IPS-11a (cell line): ENCODE data around the gene SCYGR5.
"Not testable (repeated sequence)": the region's sequence is repeated elsewhere in the genome, so short reads cannot be mapped to it uniquely, and the experiment has no call there.

Source experiments
- H3K4me3 ChIP-seq: one replicate; pipeline ENCODE4 v1.5.1; 2013; ENCODE audit warnings: low read depth, low read length, control low read depth

Gene SCYGR5

DNA sequence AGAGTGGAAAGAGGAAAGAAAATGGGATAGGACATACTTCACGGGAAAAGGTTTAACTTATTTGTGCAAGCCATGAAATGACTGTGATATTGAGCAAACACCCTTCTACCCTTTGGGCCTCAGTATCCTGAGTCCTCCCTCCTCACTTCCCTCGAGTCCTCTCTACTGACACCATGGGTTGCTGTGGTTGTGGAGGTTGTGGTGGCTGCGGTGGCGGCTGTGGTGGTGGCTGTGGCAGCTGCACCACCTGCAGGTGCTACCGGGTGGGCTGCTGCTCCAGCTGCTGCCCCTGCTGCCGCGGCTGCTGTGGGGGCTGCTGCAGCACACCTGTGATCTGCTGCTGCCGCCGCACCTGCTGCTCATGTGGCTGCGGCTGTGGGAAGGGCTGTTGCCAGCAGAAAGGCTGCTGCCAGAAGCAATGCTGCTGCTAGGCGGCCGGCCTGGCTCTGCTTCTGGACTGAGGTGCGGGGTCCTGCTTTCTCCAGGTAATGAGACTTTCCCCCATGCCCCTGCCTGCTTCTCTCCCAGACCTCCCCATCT is at the start of gene SCYGR5:
Gene SCYGR5, plus strand, starts transcription at position 174 of the 540 bp plus-strand sequence. Its CDS starts 0 bp downstream, at position 174.
- not testable (repeated sequence) for H3K4me3 ChIP-seq

DNA sequence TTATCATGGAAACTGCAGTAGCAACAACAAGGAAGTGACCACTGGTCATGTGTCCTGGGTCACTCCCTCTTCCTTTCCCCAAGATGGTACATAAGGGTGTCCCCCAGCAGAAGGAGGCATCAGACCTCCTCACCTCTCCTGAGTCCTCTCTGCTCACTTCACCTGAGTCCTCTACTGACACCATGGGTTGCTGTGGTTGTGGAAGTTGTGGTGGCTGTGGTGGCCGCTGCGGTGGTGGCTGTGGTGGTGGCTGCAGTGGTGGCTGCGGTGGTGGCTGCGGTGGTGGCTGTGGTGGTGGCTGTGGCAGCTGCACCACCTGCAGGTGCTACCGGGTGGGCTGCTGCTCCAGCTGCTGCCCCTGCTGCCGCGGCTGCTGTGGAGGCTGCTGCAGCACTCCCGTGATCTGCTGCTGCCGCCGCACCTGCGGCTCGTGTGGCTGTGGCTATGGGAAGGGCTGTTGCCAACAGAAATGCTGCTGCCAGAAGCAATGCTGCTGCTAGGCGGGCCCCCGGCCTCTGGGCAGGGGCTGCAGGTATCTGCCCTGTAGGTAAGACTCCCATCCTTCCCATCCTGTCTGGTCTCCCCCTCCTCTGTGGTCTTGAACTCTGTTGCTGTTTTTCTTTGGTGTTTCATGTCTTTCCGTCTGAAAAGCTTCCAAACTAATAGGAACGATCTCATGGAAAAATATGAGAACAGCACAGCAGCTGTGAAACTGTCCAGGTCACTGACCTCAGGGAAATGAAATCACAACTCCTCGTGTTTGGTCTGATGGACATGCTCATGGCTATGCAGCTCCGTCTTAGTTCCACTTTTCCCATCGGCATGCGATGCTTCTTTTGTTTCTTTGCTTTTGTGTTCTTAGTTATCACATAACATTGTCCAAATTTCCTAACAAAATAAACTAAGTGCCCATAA is 49.0 kb upstream of the SCYGR5 start, which contains the start of gene SCYGR4:
Gene SCYGR4, plus strand, starts transcription at position 183 of the 915 bp plus-strand sequence. Its CDS starts 0 bp downstream, at position 183.
- H3K4me3 ChIP-seq = no peak within 1 kb of the TSS

GRCh38 chr2:227623226-227623625 is 43.4 kb upstream of the SCYGR5 start:
- no peak overlapping the region for H3K4me3 ChIP-seq

- no peak overlapping the region for H3K4me3 ChIP-seq
Observed at GRCh38 chr2:227625420-227625819, 41.2 kb upstream of the SCYGR5 start.

DNA sequence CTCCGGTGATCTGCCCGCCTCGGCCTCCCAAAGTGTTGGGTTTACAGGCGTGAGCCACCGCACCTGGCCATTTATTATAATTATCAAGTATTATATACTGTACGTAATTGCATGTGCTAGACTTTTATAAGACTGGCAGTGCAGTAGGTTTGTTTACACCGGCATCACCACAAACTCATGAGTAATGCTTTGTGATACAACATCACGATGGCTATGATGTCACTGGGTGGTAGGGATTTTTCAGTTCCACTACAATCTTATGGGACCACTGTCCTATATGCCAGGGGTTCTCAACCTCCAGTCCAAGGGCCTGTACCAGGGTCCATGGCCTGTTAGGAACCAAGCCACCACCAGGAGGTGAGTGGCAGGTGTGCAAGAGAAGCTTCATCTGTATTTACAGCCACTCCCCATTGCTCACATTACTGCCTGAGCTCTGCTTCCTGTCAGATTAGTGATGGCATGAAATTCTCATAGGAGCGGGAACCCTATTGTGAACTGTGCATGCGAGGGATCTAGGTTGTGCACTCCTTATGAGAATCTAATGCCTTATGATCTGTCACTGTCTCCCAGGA is 39.9 kb upstream of the SCYGR5 start:
- no peak overlapping the region for H3K4me3 ChIP-seq

- no peak overlapping the region for H3K4me3 ChIP-seq
Observed at GRCh38 chr2:227627769-227628168, 38.8 kb upstream of the SCYGR5 start.

DNA sequence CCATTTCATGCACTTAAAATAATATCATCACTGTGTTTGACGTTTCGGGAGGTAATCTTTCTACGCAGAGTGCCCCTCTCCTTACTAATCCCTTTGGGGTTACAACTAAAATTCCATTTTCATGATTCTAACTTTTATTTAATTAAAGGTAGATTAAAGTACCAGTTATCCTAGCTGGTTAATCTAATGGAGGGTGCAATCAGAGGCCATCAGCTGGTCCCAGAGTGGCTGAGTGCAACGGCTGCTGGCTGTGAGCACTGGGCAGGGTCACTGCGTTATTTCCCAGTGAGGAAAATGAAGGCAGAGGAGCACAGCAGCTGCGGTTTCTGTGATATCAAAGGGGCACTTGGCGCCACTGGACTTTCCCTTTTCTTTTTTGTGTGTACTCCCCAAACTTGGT is 37.2 kb upstream of the SCYGR5 start:
- no peak overlapping the region for H3K4me3 ChIP-seq

DNA sequence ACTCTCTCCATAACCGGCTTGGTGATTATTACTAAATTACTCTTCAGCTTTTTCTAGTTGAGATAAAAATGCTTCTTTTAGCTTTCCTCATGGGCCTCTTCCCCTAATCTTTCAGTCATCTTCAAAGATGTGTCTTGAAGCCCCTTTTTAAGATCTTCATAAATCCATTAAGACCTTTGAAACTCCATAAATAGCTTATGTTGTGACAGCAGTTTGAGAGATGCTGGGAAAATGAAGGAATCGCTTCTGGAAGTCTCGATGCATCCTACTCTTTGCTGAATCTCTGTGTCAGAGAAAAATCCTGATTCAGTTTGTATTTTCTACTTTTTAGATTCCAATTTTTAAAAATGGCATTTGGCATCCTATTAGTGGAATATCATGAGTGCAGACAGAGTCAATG is 36.3 kb upstream of the SCYGR5 start:
- H3K4me3 ChIP-seq = no peak overlapping the region

- H3K4me3 ChIP-seq = no peak overlapping the region
Observed at GRCh38 chr2:227632827-227633226, 33.8 kb upstream of the SCYGR5 start.

DNA sequence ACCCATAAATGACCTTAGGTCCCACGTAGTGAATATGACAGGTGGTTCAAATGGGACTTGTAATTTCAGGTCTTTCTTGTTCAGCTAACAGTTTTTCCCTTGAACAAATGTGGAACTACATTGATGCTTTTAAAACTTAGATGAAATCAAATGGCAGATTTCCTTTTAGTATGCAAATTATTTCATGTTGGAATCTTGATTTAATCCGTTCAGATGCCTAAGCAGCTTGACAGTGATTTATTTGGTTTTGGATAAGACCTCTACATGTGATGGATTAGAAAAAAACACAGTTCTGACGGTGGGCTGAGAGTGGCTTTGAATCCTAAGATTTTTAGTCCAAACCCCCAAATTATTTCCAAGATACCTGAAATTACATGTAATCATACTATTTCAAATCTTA is 32.4 kb upstream of the SCYGR5 start:
- H3K4me3 ChIP-seq = no peak overlapping the region

DNA sequence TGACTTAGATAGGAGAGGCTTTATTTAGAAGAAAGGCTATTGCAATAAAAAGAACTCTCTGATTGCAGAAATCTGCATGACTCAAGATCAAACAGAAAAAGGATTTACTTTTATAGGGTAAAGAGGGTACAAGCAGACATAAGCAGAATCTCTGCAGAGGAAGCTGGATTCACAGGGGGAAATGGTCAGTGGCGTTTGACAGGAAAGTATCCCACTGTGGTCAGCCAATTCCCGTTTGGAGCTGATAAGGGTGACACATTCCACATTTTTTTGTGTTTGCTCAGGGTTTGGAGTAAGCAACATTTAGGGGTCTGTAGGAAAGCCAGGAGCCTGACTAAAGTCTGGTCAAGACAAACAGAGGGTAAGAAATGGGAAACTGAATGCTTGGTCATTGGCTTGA is 23.9 kb upstream of the SCYGR5 start:
- no peak overlapping the region for H3K4me3 ChIP-seq

DNA sequence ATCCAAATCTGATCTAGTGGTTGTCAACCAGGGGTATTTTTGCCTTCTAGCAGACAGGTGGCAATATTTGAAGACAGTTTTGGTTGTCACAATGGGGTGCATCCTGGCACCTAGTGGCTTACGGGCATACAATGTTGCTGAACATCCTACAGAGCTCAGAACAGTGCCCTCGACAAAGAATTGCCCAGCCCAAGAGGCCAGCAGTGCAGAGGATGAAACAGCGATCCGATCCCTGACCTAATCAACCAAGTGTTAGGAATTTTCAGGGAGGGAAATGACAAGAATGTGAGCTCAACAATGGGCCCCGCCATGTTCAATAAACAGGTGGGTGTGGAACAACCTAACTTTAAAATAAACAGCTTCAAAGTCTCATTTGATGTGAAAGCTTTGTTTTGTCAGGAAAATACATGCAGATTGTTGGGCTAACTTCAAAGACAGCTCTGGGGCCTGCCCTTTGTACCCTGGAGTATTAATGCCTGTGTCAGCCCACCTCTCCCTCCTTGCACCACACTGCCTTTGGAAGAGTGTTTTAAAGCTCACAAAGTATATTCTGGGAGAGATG is 22.5 kb upstream of the SCYGR5 start:
- no peak overlapping the region for H3K4me3 ChIP-seq

DNA sequence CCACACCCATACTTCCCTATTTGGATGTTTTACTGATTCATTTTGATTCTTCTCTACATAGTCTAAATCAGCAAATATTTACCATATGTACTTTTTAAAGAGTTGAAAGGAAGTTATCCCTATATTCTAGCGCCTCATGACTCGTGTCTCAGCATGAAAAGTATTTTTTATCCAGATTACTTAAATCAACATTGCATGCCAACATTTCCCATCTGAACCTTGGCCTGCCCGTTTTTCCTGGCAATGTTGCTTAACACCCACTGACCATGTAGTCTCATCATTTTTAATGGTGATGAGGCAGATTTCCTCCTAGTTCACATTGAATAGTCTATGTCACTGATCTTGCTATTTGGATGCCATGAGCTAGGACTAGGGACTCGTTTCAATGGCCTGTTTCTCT is 13.2 kb upstream of the SCYGR5 start:
- H3K4me3 ChIP-seq = no peak overlapping the region

GRCh38 chr2:227654426-227654825 is 12.2 kb upstream of the SCYGR5 start:
- H3K4me3 ChIP-seq = no peak overlapping the region

- H3K4me3 ChIP-seq = no peak overlapping the region
Observed at GRCh38 chr2:227655454-227655853, 11.2 kb upstream of the SCYGR5 start.

- H3K4me3 ChIP-seq = no peak overlapping the region
Observed at GRCh38 chr2:227657199-227657845, 9.3 kb upstream of the SCYGR5 start.

DNA sequence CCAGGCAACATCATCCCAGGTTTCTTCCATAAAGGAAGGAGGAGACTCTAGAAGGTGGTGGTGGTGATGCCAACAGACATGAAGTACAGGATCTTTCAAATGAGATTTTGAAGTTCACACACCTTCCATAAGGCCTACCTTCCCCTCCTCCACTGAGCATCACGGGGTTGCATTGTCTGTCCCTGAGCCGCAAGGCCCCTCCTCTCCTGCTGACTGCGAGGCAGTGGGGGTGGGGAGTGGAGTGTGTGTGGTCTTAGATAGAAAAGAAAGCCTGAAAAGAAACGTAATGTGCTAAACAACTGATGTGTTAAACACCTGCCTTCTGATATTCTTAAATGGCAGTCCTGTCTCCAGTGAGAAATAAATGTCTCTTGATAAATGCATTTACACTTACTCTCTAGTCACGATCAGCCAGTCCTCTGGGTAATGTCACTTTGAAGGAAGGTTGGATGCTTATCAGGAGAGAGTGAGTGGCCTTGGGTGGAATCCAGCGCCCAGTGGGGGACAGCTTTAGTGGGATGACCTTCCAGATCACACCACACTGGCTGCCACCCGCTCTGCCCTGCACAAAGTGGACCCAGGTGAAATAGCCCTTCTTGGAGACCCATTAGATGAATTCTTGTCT is 5.5 kb upstream of the SCYGR5 start:
- no peak overlapping the region for H3K4me3 ChIP-seq

DNA sequence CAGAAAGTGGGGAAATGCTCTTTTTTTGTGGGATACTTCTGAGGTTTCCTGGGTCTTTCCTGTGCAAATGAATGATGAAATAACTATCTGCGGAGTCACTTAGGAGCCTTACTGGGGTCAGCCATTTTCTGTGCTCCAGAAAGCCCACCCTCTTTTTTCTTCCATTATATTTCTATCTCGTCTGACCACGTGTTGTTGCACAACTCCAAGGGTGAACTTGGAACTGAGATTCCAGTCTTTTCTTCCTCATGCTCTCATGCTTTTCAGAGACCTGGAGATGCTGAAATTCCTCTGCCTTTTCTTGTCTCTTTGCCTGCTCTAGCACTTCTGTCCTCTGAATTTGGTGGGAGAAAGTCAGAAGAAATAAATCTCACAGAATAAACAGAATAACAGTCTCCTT is 4.8 kb upstream of the SCYGR5 start:
- H3K4me3 ChIP-seq = no peak overlapping the region

DNA sequence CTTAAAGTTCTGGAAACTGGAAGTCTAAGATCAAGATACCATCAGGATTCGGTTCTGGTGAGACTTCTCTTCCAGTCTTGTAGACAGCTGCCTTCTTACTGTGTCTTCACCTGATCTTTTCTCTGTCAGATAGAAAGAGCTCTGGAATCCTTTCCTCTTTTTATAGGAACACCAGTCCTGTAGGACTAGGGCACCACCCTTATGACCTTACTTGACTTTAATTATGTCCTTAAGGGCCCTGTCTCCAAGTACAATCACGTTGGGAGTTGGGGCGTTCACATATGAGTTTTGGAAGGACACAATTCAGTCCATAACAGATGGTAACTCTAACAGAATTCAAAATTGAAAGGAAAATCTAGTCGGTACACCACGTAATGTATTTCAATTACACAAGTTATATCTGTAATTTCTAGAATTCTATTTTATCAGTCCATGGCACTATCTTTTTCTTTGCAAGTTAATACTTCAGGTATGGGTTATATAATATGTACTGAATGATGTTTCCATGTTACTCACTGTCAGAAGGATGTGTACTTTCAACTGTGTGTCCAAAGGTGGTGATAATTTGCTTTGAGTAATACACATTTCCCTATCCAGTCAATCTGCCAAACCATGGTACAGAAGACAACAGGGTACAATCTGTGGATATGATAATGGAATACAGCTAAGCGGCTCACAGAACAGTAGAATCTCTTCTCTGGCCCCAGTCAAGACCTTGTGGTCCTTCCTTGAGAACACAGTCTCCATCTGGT is 1.2 kb upstream of the SCYGR5 start:
- H3K4me3 ChIP-seq = no peak overlapping the region
